Cardiac fibroblast (primary cell): ENCODE data around the gene SETD7.

ENCODE experiments used
- DNase-seq, 2 donors: peaks; one replicate each; pipeline versions ENCODE4 v3.0.0 to v3.0.0-alpha.2; 2010; ENCODE audit warnings: low read depth in 2 of 2
- H3K4me3 ChIP-seq, 2 donors: replicated peaks in 1 of 2; 1 replicate in 1 of 2; 2 replicates in 1 of 2; pipeline ENCODE4 v1.5.1; 2011; ENCODE audit warnings: low read depth in 2 of 2, low read length in 2 of 2, mild to moderate bottlenecking in 2 of 2, moderate library complexity in 1 of 2
- CTCF ChIP-seq: IDR thresholded peaks from one replicate; pipeline ENCODE4 v1.5.1; 2011; ENCODE audit warnings: low read depth, mild to moderate bottlenecking, low read length, inconsistent platforms

SETD7 gene

GRCh38 chr4:139599076-139599475, 43.1 kb upstream of the SETD7 start:
- no peak for TF ChIP-seq CTCF
- DNase-seq: no peak
- H3K4me3 ChIP-seq: no peak overlapping the region

GRCh38 chr4:139596684-139597279, 40.8 kb upstream of the SETD7 start:
- H3K4me3 ChIP-seq: no peak overlapping the region
- no peak for DNase-seq
- no peak for TF ChIP-seq CTCF

GRCh38 chr4:139596034-139596683, 40.1 kb upstream of the SETD7 start:
- DNase-seq: peak in 1 of 2 donors; percentile 82
- H3K4me3 ChIP-seq: no peak overlapping the region

GRCh38 chr4:139594591-139595185, 38.7 kb upstream of the SETD7 start:
- DNase-seq: no peak
- no peak for TF ChIP-seq CTCF
- no peak overlapping the region for H3K4me3 ChIP-seq

More at GRCh38 chr4:139596034-139596683, 40.1 kb upstream of the SETD7 start:
- no peak for TF ChIP-seq CTCF

- DNase-seq: peak; percentile 50 to 81
- no peak overlapping the region for H3K4me3 ChIP-seq
- no peak for TF ChIP-seq CTCF
Measured at GRCh38 chr4:139593091-139593564, 37.1 kb upstream of the SETD7 start.

GRCh38 chr4:139589336-139590018, 33.5 kb upstream of the SETD7 start:
- no peak for DNase-seq
- no peak for TF ChIP-seq CTCF
- H3K4me3 ChIP-seq: no peak overlapping the region
